GM13976 (cell line): Measurements from ENCODE around the gene POFUT1.

Experiments
- DNase-seq: peaks from one replicate; pipeline ENCODE4 v3.0.0; 2012; ENCODE audit warnings: low spot score
- in situ Hi-C: fragments of 300-500 bp; cut with MboI; formaldehyde crosslinking; loops from one replicate; pipeline ENCODE4 v1.12.0; 2022; ENCODE audit warnings: low sequenced_read_pairs, mixed read lengths, inconsistent platforms; ENCODE audit not compliant: unreplicated experiment
- TF ChIP-seq, protein P1 (sequence below): IDR thresholded peaks from 2 replicates; pipeline ENCODE4 v1.5.1; 2012; ENCODE audit warnings: borderline replicate concordance, mild to moderate bottlenecking; ENCODE audit not compliant: insufficient read depth; ENCODE audit errors: extremely low read depth, missing control alignments, control extremely low read depth

The POFUT1 gene

GRCh38 chr20:32203356-32204204 lies 4.1 kb upstream of the POFUT1 start:
- in situ Hi-C loops = no loop called here
- TF ChIP-seq, protein P1, sequence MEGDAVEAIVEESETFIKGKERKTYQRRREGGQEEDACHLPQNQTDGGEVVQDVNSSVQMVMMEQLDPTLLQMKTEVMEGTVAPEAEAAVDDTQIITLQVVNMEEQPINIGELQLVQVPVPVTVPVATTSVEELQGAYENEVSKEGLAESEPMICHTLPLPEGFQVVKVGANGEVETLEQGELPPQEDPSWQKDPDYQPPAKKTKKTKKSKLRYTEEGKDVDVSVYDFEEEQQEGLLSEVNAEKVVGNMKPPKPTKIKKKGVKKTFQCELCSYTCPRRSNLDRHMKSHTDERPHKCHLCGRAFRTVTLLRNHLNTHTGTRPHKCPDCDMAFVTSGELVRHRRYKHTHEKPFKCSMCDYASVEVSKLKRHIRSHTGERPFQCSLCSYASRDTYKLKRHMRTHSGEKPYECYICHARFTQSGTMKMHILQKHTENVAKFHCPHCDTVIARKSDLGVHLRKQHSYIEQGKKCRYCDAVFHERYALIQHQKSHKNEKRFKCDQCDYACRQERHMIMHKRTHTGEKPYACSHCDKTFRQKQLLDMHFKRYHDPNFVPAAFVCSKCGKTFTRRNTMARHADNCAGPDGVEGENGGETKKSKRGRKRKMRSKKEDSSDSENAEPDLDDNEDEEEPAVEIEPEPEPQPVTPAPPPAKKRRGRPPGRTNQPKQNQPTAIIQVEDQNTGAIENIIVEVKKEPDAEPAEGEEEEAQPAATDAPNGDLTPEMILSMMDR = no peak
- DNase-seq = no peak

GRCh38 chr20:32204205-32205109 lies 3.2 kb upstream of the POFUT1 start:
- TF ChIP-seq, protein P1 = no peak
- in situ Hi-C loops = no loop called here
- peak; percentile 45 for DNase-seq

DNA sequence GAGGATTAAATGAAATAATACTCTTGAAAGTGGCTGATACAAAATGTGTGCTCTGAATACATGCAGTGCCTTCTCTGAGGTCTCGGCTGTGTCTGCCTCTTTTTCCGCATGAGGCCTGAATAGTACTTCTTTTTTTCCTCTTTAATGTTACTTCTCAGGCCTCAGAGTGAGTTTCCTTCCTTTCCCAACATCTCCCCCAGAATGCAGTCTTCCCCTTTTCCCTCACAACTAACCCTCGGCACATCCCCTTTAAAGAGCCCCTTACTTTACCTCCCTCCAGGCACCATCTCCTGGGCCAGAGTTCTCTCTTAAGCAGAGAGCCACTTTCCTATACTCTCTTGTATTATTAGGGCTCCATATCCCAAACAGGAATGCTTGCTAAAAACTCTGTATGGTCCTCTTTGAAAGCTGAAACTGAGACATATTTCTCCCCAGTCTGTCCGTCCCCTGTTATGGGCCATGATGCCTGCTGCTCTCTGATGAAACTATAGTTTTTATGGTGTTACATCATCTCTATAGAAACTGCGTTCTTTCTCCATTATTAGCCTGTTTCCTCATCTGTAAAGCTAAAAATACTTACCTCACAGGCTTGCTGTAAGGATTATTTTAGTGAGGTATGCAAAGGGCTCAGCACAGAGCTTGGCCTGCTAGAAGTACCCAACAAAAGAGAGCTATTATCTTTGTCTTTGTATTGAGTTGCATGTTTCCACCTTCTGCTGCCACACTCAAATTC lies 2.4 kb upstream of the POFUT1 start:
- in situ Hi-C loops = no loop called here
- peak; percentile 43 for DNase-seq
- TF ChIP-seq, protein P1 = no peak

- in situ Hi-C loops = no loop called here
- DNase-seq = no peak
- TF ChIP-seq, protein P1 = no peak
These were observed 1.6 kb upstream of the POFUT1 start for GRCh38 chr20:32205843-32206759.

- in situ Hi-C loops = no loop called here
- DNase-seq = no peak
- TF ChIP-seq, protein P1 = no peak
These were observed 687 bp upstream of the POFUT1 start for GRCh38 chr20:32206760-32207625.
